Peyer's patch (tissue), 4 donors: ENCODE data around the gene ANKRD11.

Experiments used
- CTCF ChIP-seq, 6 experiments: fragments of 450-650 bp in 4 of 6; fragments of 200-600 bp in 2 of 6; sonication (generic) in 1 of 6; IDR thresholded peaks; one replicate each; pipeline ENCODE4 v1.5.1; 2017 to 2019; ENCODE audit warnings: antibody characterized with exemption in 6 of 6, mild to moderate bottlenecking in 3 of 6, moderate library complexity in 1 of 6
- POLR2A ChIP-seq, 2 donors: fragments of 450-650 bp; IDR thresholded peaks; one replicate each; pipeline ENCODE4 v1.5.1; 2017; ENCODE audit warnings: antibody characterized with exemption in 2 of 2, mild to moderate bottlenecking in 2 of 2, moderate library complexity in 2 of 2

GRCh38 chr16:89449726-89450335 is 40.5 kb downstream of the ANKRD11 start:
- TF ChIP-seq CTCF (IDR thresholded peaks at IDR 0.05) = no peak
- TF ChIP-seq POLR2A (IDR thresholded peaks at IDR 0.05) = no peak
